Suprapubic skin (tissue), 4 donors: ENCODE measurements around the gene RPUSD4. TPM values are rescaled to one million over a fixed set of nuclear protein-coding genes. Genes with fewer than 3 reads are reported as not detected.

Experiments
- DNase-seq, 2 donors: peaks; one replicate each; pipeline ENCODE4 v3.0.0-alpha.2; 2019; ENCODE audit warnings: low spot score in 2 of 2
- H3K27ac ChIP-seq: fragments of 200-600 bp; sonication (generic); one replicate; pipeline ENCODE4 v1.5.1; 2019
- H3K27me3 ChIP-seq: fragments of 200-600 bp; sonication (generic); one replicate; pipeline ENCODE4 v1.5.1; 2019
- H3K36me3 ChIP-seq: fragments of 200-600 bp; sonication (generic); one replicate; pipeline ENCODE4 v1.5.1; 2019
- H3K4me1 ChIP-seq: fragments of 200-600 bp; sonication (generic); one replicate; pipeline ENCODE4 v1.5.1; 2019
- H3K4me3 ChIP-seq: fragments of 200-600 bp; sonication (generic); one replicate; pipeline ENCODE4 v1.5.1; 2019; ENCODE audit warnings: mild to moderate bottlenecking
- H3K9me3 ChIP-seq: fragments of 200-600 bp; sonication (generic); one replicate; pipeline ENCODE4 v1.5.1; 2019
- CTCF ChIP-seq, 2 donors: fragments of 200-600 bp in 1 of 2; fragments of 450-650 bp in 1 of 2; sonication (generic) in 1 of 2; IDR thresholded peaks; one replicate each; pipeline ENCODE4 v1.5.1; 2016 to 2019; ENCODE audit warnings: antibody characterized with exemption in 2 of 2, mild to moderate bottlenecking in 1 of 2, moderate library complexity in 1 of 2
- EP300 ChIP-seq: sonication (generic); formaldehyde crosslinking; IDR thresholded peaks from one replicate; pipeline ENCODE4 v1.6.1; 2017; ENCODE audit warnings: antibody characterized with exemption
- POLR2A ChIP-seq, 2 donors: fragments of 450-650 bp; IDR thresholded peaks; one replicate each; pipeline ENCODE4 v1.6.1; 2017; ENCODE audit warnings: antibody characterized with exemption in 2 of 2, mild to moderate bottlenecking in 2 of 2, moderate library complexity in 2 of 2
- POLR2AphosphoS5 ChIP-seq, 3 donors: sonication (generic); formaldehyde crosslinking; IDR thresholded peaks; one replicate each; pipeline ENCODE4 v1.6.1; 2017; ENCODE audit warnings: antibody characterized with exemption in 3 of 3
- WGBS: methylation state at CpG from one replicate; pipeline ENCODE4 v1.1.5; 2018; 5-methylcytosine and 5-hydroxymethylcytosine counted together
- total RNA-seq, 4 donors: library from RNA; depleted of rRNA; stranded (reverse); fragments of >200 nt; gene quantifications; one replicate each; pipeline ENCODE4 v1.1.0, GENCODE V29; 2016

RPUSD4 gene
- total RNA-seq, 4 donors from 2014 or later: 25.1 to 34.9 (median 29.2) TPM

DNA sequence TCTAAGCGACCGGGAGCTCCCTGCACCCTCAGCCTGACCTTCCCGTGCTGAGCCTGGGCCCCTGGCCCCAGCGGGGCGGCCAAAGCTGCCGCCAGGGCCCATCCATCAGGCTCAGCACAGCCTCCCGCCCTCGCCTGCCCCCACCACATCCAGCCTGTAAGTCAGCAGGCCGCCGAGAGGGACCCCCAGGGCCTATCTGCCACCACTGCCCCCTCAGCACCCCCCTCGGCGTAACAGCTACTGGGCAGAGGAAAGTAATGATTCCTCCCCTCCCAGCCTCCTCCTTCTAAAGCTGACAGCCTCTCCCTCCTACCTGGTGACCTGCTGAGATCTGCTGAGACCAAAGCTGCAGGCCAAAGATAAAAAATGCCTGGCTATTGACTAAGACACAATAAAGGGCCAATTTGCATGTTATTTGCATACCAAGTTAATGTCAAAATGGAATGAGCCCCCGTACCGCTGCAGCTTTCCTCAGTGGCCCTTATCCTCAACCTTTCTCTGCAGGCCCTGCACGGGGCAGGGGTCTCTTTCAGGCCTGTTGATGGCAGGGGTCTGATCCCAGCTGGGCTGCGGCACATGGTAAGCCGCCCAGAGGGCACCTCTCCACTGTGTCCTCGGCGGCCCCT is 51.6 kb downstream of the RPUSD4 start:
- TF ChIP-seq CTCF (IDR thresholded peaks at IDR 0.05): no peak
- no peak for TF ChIP-seq POLR2AphosphoS5 (IDR thresholded peaks at IDR 0.05)
- no peak for TF ChIP-seq EP300
- no peak for TF ChIP-seq POLR2A (IDR thresholded peaks at IDR 0.05)

DNA sequence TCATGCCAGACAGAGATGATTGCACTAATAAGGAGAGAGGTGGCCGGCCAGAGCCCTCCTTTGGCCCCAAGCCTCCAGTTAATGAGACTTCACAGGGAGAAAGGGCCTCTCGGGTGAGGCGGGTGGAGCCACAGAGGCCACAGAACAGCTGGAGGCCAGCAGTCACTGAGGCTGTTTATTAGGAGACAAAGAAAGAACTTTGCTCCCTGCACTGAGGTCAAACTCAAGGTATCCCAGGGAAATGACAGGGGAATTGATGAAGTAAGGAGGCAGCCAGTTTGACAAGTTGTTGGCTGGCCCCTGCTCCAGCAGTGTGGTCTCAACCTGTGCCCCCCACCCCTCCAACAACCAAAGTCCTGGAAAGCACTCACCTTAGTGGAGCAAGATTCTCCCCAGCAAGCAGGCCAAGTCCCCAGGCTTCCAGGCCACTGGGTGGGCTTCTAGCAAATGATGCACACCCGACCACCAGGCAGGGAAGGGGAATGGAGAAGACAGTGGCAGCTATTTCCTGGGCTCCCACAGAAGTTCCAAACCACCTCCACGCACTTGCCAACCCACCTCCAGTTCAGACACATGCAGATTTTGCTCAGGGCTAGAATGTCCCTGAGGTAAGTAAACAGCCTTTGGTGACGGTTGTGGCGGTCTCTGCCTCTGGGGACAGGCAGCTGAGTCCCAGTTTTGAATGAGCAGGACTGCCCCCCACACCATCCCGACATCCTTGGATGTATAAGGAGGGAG is 53.2 kb downstream of the RPUSD4 start:
- no peak for TF ChIP-seq POLR2AphosphoS5 (IDR thresholded peaks at IDR 0.05)
- no peak for TF ChIP-seq EP300
- TF ChIP-seq CTCF (IDR thresholded peaks at IDR 0.05): no peak
- no peak for TF ChIP-seq POLR2A (IDR thresholded peaks at IDR 0.05)

More for the DNA sequence above, 51.6 kb downstream of the RPUSD4 start:
- H3K4me1 ChIP-seq: peaks cover 20% of the 10 kb centered on the region
- no peaks in the 10 kb centered on the region for H3K36me3 ChIP-seq
- H3K27ac ChIP-seq: no peak overlapping the region
- DNase-seq: no peak
- no peak overlapping the region for H3K4me3 ChIP-seq
- WGBS: 95% methylated on average over 19 of the region's 19 CpGs
- no peaks in the 10 kb centered on the region for H3K27me3 ChIP-seq
- H3K9me3 ChIP-seq: no peaks in the 10 kb centered on the region

DNA sequence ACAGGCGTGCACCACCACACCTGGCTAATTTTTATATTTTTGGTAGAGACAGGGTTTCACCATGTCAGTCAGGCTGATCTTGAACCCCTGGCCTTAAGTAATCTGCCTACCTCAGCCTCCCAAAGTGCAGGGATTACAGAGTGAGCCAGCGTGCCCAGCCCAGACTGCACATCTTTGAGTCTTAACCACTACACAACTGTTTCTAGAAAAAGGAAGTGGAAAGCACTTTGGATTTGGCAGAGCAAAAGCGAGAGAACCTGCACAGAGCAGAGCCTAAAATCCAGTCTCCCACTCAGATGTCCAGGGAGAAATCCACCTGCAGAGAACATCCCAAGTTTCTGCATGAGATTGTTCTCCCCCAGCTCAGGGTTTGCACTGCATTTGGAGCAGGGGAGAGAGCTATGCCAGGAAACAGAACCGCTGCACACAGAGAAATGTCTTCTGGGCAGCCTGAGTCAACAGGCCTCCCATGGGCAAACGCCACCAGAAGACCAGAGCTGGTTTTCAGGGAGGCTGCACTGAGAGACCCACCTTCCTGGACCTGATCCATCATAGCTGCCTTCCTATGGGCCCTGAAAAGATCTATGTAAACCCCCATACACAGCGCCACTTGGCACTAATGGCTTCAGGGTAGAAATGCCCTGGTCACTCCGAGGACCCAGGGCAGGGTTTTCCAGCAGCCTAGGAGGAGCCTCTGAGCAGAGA is 54.0 kb downstream of the RPUSD4 start:
- Histone ChIP-seq H3K4me3 (no peak overlapping the region), H3K27ac (no peak overlapping the region), H3K4me1 (peaks cover 8% of the 10 kb centered on the region), H3K9me3 (no peaks in the 10 kb centered on the region), H3K27me3 (no peaks in the 10 kb centered on the region), H3K36me3 (no peaks in the 10 kb centered on the region)
- no peak for DNase-seq
- WGBS: 90% methylated on average over 4 of the region's 7 CpGs
- TF ChIP-seq POLR2AphosphoS5 (IDR thresholded peaks at IDR 0.05): no peak
- no peak for TF ChIP-seq CTCF (IDR thresholded peaks at IDR 0.05)
- no peak for TF ChIP-seq EP300
- no peak for TF ChIP-seq POLR2A (IDR thresholded peaks at IDR 0.05)

More for the DNA sequence above, 53.2 kb downstream of the RPUSD4 start:
- H3K36me3 ChIP-seq: no peaks in the 10 kb centered on the region
- H3K27ac ChIP-seq: no peak overlapping the region
- no peaks in the 10 kb centered on the region for H3K9me3 ChIP-seq
- DNase-seq: no peak
- H3K4me3 ChIP-seq: no peak overlapping the region
- H3K27me3 ChIP-seq: no peaks in the 10 kb centered on the region
- WGBS: 84% methylated on average over 8 of the region's 8 CpGs
- H3K4me1 ChIP-seq: peaks cover 16% of the 10 kb centered on the region

GRCh38 chr11:126156814-126157213 is 54.6 kb downstream of the RPUSD4 start:
- Histone ChIP-seq H3K9me3 (no peaks in the 10 kb centered on the region), H3K4me1 (peaks cover 5% of the 10 kb centered on the region), H3K27ac (no peak overlapping the region), H3K36me3 (no peaks in the 10 kb centered on the region), H3K4me3 (no peak overlapping the region), H3K27me3 (no peaks in the 10 kb centered on the region)
- WGBS: 77% methylated on average over 8 of the region's 8 CpGs
- TF ChIP-seq POLR2AphosphoS5 (IDR thresholded peaks at IDR 0.05) (no peak), EP300 (no peak), CTCF (IDR thresholded peaks at IDR 0.05) (no peak), POLR2A (IDR thresholded peaks at IDR 0.05) (no peak)
- no peak for DNase-seq
